ENCODE results near the gene PTPRD. TPM values are rescaled to one million over a fixed set of nuclear protein-coding genes. Genes with fewer than 3 reads are reported as not detected.

Gene PTPRD
- total RNA-seq, 1 experiment from 2014 or later, result 32.5 TPM

GRCh38 chr9:8534828-8535227 is 2078.0 kb downstream of the PTPRD start:
- H2AK5ac ChIP-seq (ENCODE audit: insufficient read length, low read length), result no peak overlapping the region
- H4K20me1 ChIP-seq (ENCODE audit: control insufficient read depth, insufficient read depth, insufficient read length), result no peaks in the 10 kb centered on the region
- no peak overlapping the region for H4K91ac ChIP-seq (ENCODE audit: insufficient read length, low read depth, low read length)
- H3K27ac ChIP-seq (ENCODE audit: insufficient read length, low read depth, low read length), result no peak overlapping the region
- no peaks in the 10 kb centered on the region for H3K9me3 ChIP-seq (ENCODE audit: control insufficient read depth, low read depth, low read length)
- no peaks in the 10 kb centered on the region for H3K4me1 ChIP-seq (ENCODE audit: insufficient read depth, low read length)
- no peak overlapping the region for H4K5ac ChIP-seq (ENCODE audit: insufficient read length, low read depth, low read length)
- H2BK12ac ChIP-seq (ENCODE audit: insufficient read length, low read depth, low read length), result no peak overlapping the region
- H3K14ac ChIP-seq (ENCODE audit: insufficient read depth, low read length), result no peak overlapping the region
- no peak overlapping the region for H2BK120ac ChIP-seq (ENCODE audit: low read depth, low read length, poor library complexity, severe bottlenecking)
- no peak overlapping the region for H3K18ac ChIP-seq (ENCODE audit: insufficient read length, low read depth, low read length)
- no peak overlapping the region for H2AFZ ChIP-seq (ENCODE audit: low read length)
- no peaks in the 10 kb centered on the region for H3K79me1 ChIP-seq (ENCODE audit: insufficient read depth, low read depth, low read length, poor library complexity, severe bottlenecking)
- no CpG with 5 or more reads among the region's 1 CpG for WGBS (ENCODE audit: extremely low coverage, insufficient read length, low lambda C conversion rate)
- no peak overlapping the region for H3K56ac ChIP-seq (ENCODE audit: insufficient read length, low read depth, low read length)
- H3K4me2 ChIP-seq (ENCODE audit: insufficient read depth, insufficient read length, low read length), result no peak overlapping the region
- no peak overlapping the region for H3K23ac ChIP-seq (ENCODE audit: insufficient read length, low read depth, low read length)
- H3K23me2 ChIP-seq (ENCODE audit: insufficient read length, low read depth, low read length, poor library complexity, severe bottlenecking), result no peaks in the 10 kb centered on the region
- no peak overlapping the region for H4K8ac ChIP-seq (replicated peaks; ENCODE audit: insufficient read length, low read depth, low read length)
- no peak overlapping the region for H3K9ac ChIP-seq (ENCODE audit: extremely low read depth, insufficient read length, low read length)
- no peak for DNase-seq
- no peak overlapping the region for H3T11ph ChIP-seq (ENCODE audit: low read length)
- H3K79me2 ChIP-seq (ENCODE audit: insufficient read depth, low read length), result no peaks in the 10 kb centered on the region
- no peak overlapping the region for H2BK15ac ChIP-seq (ENCODE audit: low read depth, low read length)
- no peak overlapping the region for H2BK20ac ChIP-seq (ENCODE audit: low read depth, low read length, poor library complexity, severe bottlenecking)
- H3K36me3 Mint-ChIP-seq (ENCODE audit: insufficient read depth in 1 of 3, low read depth in 3 of 3), result no peaks in the 10 kb centered on the region; a peak in 2 of 7 replicates
- no peaks in the 10 kb centered on the region for H3K27me3 Mint-ChIP-seq (ENCODE audit: low read depth)
- peaks cover 0 to 4% of the 10 kb centered on the region in 2 experiments; a peak in 1 of 5 replicates for H3K9me3 Mint-ChIP-seq
- H3K4ac ChIP-seq (ENCODE audit: low read depth, low read length), result no peak overlapping the region
- TF ChIP-seq, protein P1, sequence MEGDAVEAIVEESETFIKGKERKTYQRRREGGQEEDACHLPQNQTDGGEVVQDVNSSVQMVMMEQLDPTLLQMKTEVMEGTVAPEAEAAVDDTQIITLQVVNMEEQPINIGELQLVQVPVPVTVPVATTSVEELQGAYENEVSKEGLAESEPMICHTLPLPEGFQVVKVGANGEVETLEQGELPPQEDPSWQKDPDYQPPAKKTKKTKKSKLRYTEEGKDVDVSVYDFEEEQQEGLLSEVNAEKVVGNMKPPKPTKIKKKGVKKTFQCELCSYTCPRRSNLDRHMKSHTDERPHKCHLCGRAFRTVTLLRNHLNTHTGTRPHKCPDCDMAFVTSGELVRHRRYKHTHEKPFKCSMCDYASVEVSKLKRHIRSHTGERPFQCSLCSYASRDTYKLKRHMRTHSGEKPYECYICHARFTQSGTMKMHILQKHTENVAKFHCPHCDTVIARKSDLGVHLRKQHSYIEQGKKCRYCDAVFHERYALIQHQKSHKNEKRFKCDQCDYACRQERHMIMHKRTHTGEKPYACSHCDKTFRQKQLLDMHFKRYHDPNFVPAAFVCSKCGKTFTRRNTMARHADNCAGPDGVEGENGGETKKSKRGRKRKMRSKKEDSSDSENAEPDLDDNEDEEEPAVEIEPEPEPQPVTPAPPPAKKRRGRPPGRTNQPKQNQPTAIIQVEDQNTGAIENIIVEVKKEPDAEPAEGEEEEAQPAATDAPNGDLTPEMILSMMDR (conservative IDR thresholded peaks at IDR 0.05), result no peak
- no peak overlapping the region; a peak in 1 of 7 replicates for H3K27ac Mint-ChIP-seq
- H3K4me3 Mint-ChIP-seq, result no peak overlapping the region
- peaks cover 15 to 16% of the 10 kb centered on the region in 2 experiments for H3K4me1 Mint-ChIP-seq
- H3K27me3 ChIP-seq (ENCODE audit: insufficient read depth, low read length), result no peaks in the 10 kb centered on the region
- H2BK5ac ChIP-seq (ENCODE audit: insufficient read length, low read length), result no peak overlapping the region

All from H9 (cell line).